ENCODE results near the gene SNHG17.
"Not testable (repeated sequence)": the region's sequence is repeated elsewhere in the genome, so short reads cannot be mapped to it uniquely, and the experiment has no call there.

SNHG17 gene

GRCh38 chr20:38407321-38407720 lies 27.8 kb downstream of the SNHG17 start:
- DNase-seq, result no peak
- no peak for TF ChIP-seq CTCF (IDR thresholded peaks at IDR 0.05; ENCODE audit: low read depth, low read length, missing control alignments)
- no peak overlapping the region for H3K4me3 ChIP-seq (ENCODE audit: low read depth, low read length)
- H3K36me3 ChIP-seq (replicated peaks), result peaks cover 4% of the 10 kb centered on the region
- in situ Hi-C loops (cut with HindIII; ENCODE audit: low pct_ligation_motif_present, low sequenced_read_pairs), result no loop called here
- no peaks in the 10 kb centered on the region for H3K27me3 ChIP-seq (replicated peaks)
- no peak overlapping the region for H3K27ac ChIP-seq

GRCh38 chr20:38406476-38406875 lies 28.7 kb downstream of the SNHG17 start:
- in situ Hi-C loops (cut with HindIII; ENCODE audit: low pct_ligation_motif_present, low sequenced_read_pairs), result no loop called here

GRCh38 chr20:38405132-38405531 lies 30.0 kb downstream of the SNHG17 start:
- TF ChIP-seq CTCF (IDR thresholded peaks at IDR 0.05; ENCODE audit: low read depth, low read length, missing control alignments), result no peak
- no peak overlapping the region for H3K4me3 ChIP-seq (ENCODE audit: low read depth, low read length)
- H3K36me3 ChIP-seq (replicated peaks), result no peaks in the 10 kb centered on the region
- in situ Hi-C loops (cut with HindIII; ENCODE audit: low pct_ligation_motif_present, low sequenced_read_pairs), result no loop called here
- DNase-seq, result no peak
- H3K27ac ChIP-seq, result no peak overlapping the region
- H3K27me3 ChIP-seq (replicated peaks), result no peaks in the 10 kb centered on the region

More at GRCh38 chr20:38406476-38406875, 28.7 kb downstream of the SNHG17 start:
- no peak overlapping the region for H3K4me3 ChIP-seq (ENCODE audit: low read depth, low read length)
- no peaks in the 10 kb centered on the region for H3K36me3 ChIP-seq (replicated peaks)
- no peak for TF ChIP-seq CTCF (IDR thresholded peaks at IDR 0.05; ENCODE audit: low read depth, low read length, missing control alignments)
- no peak overlapping the region for H3K27ac ChIP-seq
- no peak for DNase-seq
- no peaks in the 10 kb centered on the region for H3K27me3 ChIP-seq (replicated peaks)

GRCh38 chr20:38404016-38404415 lies 31.1 kb downstream of the SNHG17 start:
- TF ChIP-seq CTCF (IDR thresholded peaks at IDR 0.05; ENCODE audit: low read depth, low read length, missing control alignments), result no peak
- no peak overlapping the region for H3K4me3 ChIP-seq (ENCODE audit: low read depth, low read length)
- DNase-seq, result no peak
- in situ Hi-C loops (cut with HindIII; ENCODE audit: low pct_ligation_motif_present, low sequenced_read_pairs), result no loop called here
- no peaks in the 10 kb centered on the region for H3K36me3 ChIP-seq (replicated peaks)
- H3K27ac ChIP-seq, result no peak overlapping the region
- H3K27me3 ChIP-seq (replicated peaks), result no peaks in the 10 kb centered on the region

GRCh38 chr20:38402816-38403215 lies 32.3 kb downstream of the SNHG17 start:
- in situ Hi-C loops (cut with HindIII; ENCODE audit: low pct_ligation_motif_present, low sequenced_read_pairs), result no loop called here
- no peak for TF ChIP-seq CTCF (IDR thresholded peaks at IDR 0.05; ENCODE audit: low read depth, low read length, missing control alignments)
- no peak overlapping the region for H3K27ac ChIP-seq
- no peak overlapping the region for H3K4me3 ChIP-seq (ENCODE audit: low read depth, low read length)
- H3K36me3 ChIP-seq (replicated peaks), result no peaks in the 10 kb centered on the region
- DNase-seq, result no peak
- H3K27me3 ChIP-seq (replicated peaks), result no peaks in the 10 kb centered on the region

GRCh38 chr20:38402089-38402488 lies 33.0 kb downstream of the SNHG17 start:
- Histone ChIP-seq H3K27me3 (replicated peaks) (no peaks in the 10 kb centered on the region), H3K27ac (no peak overlapping the region), H3K36me3 (replicated peaks) (no peaks in the 10 kb centered on the region), H3K4me3 (ENCODE audit: low read depth, low read length) (no peak overlapping the region)
- no peak for TF ChIP-seq CTCF (IDR thresholded peaks at IDR 0.05; ENCODE audit: low read depth, low read length, missing control alignments)
- in situ Hi-C loops (cut with HindIII; ENCODE audit: low pct_ligation_motif_present, low sequenced_read_pairs), result no loop called here
- DNase-seq, result no peak

- H3K27me3 ChIP-seq (replicated peaks); H3K4me3 ChIP-seq (ENCODE audit: low read depth, low read length); H3K36me3 ChIP-seq (replicated peaks); DNase-seq; H3K27ac ChIP-seq; in situ Hi-C loops (cut with HindIII; ENCODE audit: low pct_ligation_motif_present, low sequenced_read_pairs): not testable (repeated sequence)
These were observed 39.3 kb downstream of the SNHG17 start for GRCh38 chr20:38395751-38396395.
